Loucy (cell line): ENCODE measurements around the gene PKD1L1.

Source experiments
- EZH2phosphoT487 ChIP-seq: fragments of 200-600 bp; IDR thresholded peaks from 2 replicates; pipeline ENCODE4 v1.6.1; 2018; ENCODE audit warnings: antibody characterized with exemption, mild to moderate bottlenecking, moderate library complexity, borderline replicate concordance
- TF ChIP-seq, protein P1 (sequence below): fragments of 200-600 bp; sonication (generic); conservative IDR thresholded peaks from 2 replicates; pipeline ENCODE4 v1.5.1; 2014; ENCODE audit warnings: mild to moderate bottlenecking, antibody characterized with exemption, low read length

GRCh38 chr7:47816647-47817046, 131.6 kb downstream of the PKD1L1 start:
- TF ChIP-seq, protein P1, sequence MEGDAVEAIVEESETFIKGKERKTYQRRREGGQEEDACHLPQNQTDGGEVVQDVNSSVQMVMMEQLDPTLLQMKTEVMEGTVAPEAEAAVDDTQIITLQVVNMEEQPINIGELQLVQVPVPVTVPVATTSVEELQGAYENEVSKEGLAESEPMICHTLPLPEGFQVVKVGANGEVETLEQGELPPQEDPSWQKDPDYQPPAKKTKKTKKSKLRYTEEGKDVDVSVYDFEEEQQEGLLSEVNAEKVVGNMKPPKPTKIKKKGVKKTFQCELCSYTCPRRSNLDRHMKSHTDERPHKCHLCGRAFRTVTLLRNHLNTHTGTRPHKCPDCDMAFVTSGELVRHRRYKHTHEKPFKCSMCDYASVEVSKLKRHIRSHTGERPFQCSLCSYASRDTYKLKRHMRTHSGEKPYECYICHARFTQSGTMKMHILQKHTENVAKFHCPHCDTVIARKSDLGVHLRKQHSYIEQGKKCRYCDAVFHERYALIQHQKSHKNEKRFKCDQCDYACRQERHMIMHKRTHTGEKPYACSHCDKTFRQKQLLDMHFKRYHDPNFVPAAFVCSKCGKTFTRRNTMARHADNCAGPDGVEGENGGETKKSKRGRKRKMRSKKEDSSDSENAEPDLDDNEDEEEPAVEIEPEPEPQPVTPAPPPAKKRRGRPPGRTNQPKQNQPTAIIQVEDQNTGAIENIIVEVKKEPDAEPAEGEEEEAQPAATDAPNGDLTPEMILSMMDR, result no peak
- no peak for TF ChIP-seq EZH2phosphoT487
